ENCODE measurements around the gene DES.

DES gene

DNA sequence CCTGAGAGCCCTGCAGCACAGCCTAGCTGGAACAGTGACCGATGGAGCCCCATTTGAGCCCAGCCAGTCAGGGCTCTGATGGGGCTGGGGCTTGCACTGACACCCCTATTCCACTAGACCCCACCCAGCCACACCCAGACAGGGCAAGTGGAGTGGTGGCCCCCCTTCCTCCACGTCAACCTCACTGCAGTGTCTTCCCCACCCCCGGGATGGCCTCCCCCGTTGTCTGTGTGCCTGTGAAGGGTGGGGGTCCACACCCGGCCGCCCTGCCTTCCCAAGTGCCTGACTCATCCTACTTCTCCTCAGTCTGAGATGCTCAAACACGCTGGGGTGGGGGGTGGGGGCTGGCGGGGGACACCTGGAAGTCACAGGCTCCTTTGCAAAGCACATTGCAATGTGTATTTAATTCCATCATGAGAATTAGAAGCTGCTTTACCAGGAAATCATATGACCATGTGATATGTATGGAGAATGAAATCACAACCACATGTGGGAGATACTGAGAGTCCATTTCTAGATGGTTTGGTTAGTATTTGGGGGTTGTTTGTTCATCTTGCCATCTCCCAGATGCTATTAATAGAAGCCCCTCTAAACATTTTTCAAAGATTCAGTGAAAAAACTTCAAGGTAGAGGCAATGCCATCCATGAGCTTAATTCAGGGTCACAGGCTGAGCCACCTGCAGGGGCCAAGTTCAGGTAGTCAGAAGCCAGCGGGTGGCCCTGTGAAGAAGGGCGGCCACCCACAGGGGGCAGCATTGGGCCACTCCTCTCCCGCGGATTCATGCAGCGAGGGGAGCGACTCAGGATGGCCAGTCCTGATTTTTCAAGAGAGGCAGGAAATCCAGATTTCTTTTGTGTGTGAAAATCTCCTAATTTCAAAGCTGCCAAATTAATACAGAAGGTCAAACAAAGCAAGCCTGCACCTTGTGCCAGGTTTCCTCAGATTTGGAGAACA, 57.8 kb downstream of the DES start:
- peak; percentile 46 for DNase-seq

Measured in activated gamma-delta T cell treated with Interleukin-2 at 50 U/mL for 16 hours (primary cell).